HG03571 (cell line): Measurements from ENCODE around the gene AFAP1.

Experiments used
- ATAC-seq: cut with Tn5 transposase; IDR thresholded peaks from one replicate; pipeline ENCODE4 v1.9.1; 2021; ENCODE audit not compliant: unreplicated experiment

The AFAP1 gene

DNA sequence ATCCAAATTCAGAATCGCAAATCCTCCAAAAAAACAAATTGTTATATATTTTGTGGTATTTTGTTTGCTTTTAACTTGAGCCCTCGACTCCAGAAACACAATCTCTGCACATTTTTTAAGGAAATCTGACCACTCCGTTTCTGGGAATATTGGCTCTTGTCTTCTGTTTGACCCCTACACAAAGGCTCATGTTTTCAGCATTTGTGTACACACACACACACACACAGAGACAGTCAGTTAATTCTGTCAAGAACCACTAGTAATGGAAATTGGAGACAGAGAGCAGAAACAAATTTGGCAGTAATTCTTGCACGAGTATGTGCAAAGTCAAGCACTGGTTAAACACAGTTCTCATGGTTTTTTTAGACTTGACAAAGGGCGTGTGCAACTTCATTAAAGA is 115.4 kb downstream of the AFAP1 start:
- ATAC-seq = no peak

DNA sequence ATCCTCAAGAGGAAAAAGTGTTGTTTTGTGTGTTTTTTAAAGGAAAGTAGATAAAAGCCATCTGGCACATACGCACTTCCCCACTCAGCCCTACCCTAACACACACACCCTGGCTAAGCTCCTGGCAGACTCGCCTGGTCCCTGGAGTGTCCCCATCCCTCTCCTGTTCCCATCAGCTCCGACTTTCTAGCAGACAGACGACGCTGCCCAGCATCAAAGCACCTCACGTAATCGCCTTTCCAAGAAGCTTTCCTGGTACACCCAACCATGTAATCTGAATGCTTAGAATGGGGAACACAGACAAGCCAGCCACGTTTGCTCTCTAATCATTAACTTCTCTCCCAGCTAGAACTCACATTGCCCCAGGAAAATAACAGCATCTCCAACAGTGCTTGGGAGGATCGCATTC is 116.2 kb downstream of the AFAP1 start:
- ATAC-seq = no peak

DNA sequence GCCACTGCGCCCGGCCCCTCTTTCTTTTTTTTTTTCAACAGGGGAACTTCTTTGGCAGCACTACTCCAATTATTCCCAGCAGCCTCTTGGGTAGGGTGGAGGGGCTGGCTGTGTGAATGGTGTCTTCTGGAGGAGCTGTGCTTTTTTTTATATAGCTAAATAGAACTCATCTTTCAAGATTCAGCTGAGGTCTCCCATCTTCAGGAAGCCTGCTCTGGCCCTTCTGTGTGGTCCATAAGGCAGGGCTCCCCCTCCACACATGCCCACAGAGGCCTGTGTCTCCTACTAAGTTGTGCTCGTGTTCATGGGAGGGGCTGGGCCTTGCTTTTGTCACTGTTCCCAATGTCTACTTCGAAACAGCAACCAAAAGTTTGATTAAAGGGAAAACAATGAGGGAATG is 116.8 kb downstream of the AFAP1 start:
- no peak for ATAC-seq

GRCh38 chr4:7822137-7822505 is 117.5 kb downstream of the AFAP1 start:
- no peak for ATAC-seq

DNA sequence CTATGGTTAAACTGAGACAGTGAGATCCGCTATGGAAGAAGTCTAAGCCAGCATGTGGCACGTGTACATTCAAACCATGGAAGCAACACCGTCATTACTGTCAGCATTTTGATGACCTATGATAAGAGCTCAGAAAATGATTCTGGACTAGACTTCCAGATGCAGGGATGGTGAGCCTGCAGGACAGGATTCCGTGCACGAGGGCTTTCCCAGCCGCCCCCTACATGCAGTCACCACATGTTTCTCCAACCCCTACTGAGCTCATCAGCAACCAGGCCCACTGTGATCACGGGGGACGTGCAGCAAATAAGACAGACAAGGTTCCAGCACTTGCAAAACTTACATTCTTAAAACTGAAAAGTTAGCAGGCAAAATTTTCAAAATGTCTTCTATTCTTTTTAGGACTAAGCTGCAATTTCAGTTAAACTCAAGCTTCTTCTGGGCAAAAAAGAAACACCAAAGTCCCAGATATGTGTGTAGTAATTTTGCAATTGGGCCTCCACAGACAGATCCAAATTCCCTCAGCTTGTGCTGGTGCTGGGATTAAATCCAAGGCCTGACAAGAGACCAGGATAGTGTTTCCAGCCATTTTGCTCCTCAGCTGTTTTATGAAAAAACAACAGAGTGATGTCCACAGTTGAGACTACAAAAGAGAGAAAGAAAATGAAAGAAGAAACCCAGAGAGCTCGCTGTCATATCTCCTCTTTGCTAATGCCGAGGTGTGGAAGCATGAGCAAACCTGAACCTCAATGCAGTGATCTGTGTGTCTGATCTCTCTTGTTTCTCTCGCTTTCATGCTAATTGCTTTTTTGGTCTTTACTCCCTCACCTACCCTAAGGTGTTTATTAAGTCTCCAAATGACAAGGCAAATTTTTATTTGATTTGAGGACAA is 118.2 kb downstream of the AFAP1 start:
- no peak for ATAC-seq

DNA sequence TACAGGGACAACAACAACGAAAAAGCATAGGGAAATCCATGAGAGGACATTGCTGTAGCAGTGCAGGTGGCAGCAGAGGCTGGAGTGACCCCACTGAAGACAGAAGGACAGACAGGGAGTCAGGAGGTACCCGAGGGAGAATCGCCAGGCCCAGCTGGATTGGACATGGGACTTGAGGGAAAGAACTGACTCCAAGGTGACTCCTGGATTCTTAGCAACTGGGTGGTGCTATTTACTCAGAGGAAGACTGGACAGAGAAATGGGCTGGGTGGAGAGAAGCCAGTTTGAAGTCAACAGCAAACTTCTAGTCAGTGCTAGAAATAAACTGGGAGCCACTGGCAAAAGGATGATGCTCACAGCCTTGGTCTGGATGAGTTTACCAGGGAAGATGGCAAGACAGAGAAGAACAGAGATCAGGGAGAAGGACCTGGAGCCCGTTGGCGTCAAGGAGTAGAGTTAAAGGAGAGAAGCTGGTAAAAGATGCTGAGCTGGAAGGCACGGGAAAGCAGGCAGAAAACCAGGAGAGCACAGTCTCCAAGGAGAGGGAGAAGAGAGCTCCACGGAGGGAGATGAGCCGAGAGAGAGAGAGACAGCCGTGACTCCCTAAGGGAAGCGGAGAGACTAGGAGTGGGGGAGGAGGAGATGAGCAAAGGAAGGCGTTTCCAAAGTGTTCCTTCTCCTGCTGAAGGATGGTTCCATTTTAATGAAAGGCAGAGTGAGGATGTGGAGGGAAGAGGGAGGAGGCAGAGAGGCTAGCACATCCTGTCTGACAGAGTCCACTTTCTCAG is 119.4 kb downstream of the AFAP1 start:
- ATAC-seq = no peak

GRCh38 chr4:7819446-7819845 is 120.2 kb downstream of the AFAP1 start:
- no peak for ATAC-seq

DNA sequence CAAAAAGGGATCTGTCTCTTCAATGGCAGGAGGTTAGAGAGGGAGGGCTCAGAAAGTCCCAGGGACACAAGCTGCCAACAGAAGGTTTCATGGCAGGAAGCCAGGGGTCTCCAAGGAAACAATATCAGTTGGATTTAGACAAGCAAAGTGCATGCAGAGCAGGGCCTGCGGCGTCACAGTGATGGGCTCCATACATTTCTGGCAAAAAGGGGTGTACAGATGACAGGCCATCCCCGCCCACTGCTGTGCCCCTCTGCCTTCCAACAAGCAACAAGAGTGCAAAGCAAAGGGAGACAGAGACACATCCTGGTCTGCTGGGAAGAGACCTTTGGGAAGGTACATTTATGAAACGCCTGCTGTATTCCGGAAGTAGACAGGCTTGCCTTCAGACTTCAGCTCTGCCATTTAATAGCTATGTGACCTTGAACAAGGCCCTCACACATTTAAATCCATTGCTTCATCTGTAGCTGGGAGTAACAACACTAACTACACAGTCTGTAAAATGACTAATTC is 121.2 kb downstream of the AFAP1 start:
- ATAC-seq = no peak

GRCh38 chr4:7817877-7818398 is 121.7 kb downstream of the AFAP1 start:
- no peak for ATAC-seq

- ATAC-seq = no peak
Measured at GRCh38 chr4:7816771-7817170, 122.9 kb downstream of the AFAP1 start.

GRCh38 chr4:7815981-7816380 is 123.7 kb downstream of the AFAP1 start:
- ATAC-seq = no peak

GRCh38 chr4:7815562-7815961 is 124.1 kb downstream of the AFAP1 start:
- ATAC-seq = no peak

DNA sequence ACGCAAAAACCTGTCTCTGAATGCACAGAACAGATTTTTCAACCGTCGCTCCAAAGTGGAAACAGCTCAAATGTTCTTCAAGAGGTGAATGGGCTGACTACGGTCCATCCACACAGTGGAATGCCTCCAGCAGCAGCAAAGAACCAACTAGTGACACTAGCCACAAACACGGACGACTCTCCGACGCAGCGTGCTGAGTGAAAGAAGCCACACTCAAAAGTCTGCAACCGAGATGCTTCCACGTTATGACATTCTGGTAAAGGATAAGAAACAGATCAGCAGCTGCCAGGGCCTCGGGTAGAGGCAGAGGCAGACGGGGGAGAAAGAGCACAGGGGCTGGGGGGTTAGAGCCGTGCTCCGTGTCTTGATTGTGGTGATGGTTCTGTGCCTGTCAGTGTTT is 125.2 kb downstream of the AFAP1 start:
- ATAC-seq = no peak

GRCh38 chr4:7813674-7814073 is 126.0 kb downstream of the AFAP1 start:
- no peak for ATAC-seq

DNA sequence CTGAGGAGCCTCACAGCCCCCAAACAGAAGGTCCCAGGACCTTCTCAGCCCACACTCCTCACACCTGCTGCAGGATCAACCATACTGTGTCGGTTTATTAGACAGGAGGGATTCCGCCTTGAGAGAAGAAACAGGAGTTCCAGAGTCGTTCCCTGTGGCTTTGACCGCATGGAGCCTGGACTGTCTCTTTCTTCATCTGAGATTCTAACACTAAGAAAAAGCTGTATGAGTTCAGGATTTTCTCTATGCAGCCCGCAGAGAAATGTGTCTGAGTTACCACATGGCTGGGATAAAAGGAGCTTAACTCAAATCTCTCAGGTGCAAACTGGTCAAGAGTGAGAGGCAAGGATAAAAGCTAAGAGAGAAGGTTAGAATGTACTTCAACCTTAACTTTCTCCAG is 126.7 kb downstream of the AFAP1 start:
- no peak for ATAC-seq

GRCh38 chr4:7812231-7812857 is 127.3 kb downstream of the AFAP1 start:
- ATAC-seq = no peak

GRCh38 chr4:7811536-7812191 is 128.0 kb downstream of the AFAP1 start:
- ATAC-seq = no peak

DNA sequence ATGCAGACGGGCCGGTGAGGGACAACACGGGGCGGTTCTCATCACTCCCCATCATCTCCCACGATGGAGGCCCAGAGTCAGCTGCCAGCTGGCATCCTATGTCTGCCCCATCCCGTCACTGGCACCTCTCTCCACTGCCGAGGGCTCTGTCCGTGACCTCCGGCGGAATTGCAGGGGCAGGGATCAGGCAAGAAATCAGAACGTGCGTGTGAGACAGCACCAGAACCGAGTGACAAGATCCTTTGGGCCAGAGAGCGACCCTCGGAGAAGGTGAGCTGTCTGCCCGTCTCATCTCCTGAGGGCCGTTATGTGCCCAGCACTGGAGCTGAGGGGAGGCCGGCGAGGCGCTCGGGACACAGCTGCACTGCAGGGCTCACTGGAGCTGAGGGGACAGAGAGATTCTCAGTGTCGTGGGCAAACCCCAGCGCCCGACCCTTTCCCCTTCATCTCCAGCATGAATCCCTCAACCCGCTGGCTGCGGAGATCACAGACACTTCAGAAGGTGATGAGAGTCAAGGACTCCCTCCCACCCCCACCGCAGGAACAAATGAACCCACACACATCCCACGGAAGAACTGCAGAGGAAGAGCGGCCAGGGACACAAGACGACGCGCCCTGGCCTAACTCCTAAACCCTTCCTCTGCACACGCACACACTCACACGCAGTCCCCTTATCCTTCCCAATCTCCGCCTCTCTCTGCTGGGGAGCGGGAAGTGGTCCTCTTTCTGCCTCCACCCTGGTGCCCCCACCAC is 128.7 kb downstream of the AFAP1 start:
- ATAC-seq = no peak

- no peak for ATAC-seq
Measured at GRCh38 chr4:7808752-7809151, 130.9 kb downstream of the AFAP1 start.

DNA sequence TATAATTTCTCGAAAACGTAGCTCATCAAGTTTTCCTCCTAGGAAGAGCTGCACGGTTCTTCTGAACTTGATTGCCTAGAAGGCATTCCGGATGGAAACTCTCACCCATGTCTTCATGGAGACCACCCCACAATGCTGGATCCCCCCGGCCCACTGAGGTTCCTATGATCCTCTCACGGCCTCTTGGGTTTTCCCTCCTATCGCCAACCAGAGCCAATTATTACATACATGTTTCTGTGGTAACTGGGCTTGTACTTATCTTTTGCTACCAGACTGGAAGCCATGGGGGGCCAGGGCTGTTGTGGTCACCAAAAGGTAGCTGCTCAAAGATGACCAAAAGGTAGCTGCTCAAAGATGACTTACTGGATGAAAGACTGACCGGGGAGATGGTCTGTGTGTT is 131.5 kb downstream of the AFAP1 start:
- ATAC-seq = no peak
